Measurements from ENCODE around the gene INTS13. TPM values are rescaled to one million over a fixed set of nuclear protein-coding genes. Genes with fewer than 3 reads are reported as not detected.

Gene INTS13, protein sequence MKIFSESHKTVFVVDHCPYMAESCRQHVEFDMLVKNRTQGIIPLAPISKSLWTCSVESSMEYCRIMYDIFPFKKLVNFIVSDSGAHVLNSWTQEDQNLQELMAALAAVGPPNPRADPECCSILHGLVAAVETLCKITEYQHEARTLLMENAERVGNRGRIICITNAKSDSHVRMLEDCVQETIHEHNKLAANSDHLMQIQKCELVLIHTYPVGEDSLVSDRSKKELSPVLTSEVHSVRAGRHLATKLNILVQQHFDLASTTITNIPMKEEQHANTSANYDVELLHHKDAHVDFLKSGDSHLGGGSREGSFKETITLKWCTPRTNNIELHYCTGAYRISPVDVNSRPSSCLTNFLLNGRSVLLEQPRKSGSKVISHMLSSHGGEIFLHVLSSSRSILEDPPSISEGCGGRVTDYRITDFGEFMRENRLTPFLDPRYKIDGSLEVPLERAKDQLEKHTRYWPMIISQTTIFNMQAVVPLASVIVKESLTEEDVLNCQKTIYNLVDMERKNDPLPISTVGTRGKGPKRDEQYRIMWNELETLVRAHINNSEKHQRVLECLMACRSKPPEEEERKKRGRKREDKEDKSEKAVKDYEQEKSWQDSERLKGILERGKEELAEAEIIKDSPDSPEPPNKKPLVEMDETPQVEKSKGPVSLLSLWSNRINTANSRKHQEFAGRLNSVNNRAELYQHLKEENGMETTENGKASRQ
- 52.6 and 57.8 TPM in 2 replicates for total RNA-seq

DNA sequence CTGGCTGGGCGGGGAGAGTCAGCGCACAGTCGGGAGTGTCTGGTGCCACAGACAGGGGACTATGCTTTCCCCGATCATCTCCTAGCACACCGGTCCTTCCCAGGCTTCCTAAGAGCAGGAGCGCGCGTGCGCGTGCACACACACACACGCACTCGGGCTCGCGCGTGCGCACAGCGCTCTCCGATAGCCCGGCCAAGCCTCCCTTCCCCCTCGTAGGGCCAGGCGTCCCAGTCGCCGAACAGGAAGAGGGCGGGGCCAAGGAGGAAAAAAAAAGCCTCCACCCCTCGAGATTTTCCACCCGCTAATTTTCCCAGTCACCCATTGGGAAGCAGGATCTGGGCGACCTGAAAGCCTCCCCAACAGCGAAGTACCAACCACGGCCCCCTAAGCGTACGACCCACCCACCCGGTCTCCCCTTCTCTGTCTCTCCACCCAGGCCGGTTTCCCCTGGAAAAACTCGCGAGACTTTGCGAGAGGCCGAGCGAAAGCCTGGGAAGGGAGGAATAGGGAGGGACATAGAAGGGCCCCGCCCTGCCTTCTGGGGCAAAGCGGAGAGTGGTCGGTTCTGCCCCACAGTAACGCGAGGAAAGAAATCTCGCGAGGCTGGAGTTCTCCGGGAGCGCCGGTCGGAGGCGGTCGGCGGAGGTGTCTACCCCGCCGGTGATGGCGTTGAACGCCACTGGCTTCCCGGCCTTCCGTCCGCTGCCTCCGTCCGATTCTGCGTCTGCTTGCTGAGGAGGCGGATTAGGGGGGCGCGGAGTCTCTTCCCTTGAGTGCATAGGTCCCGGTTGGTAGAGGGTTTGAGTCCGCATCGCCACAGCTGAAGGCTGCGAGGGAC, at the start of gene INTS13, which contains the start of gene FGFR1OP2:
Gene INTS13, minus strand, starts transcription at position 119 of the 838 bp plus-strand sequence. CDS start 1,178 bp downstream, outside the sequence.
Gene FGFR1OP2, plus strand, starts transcription at position 608 of the 838 bp plus-strand sequence. CDS start 15,689 bp downstream, outside the sequence.

Other genes with a start within 250 kb of the INTS13 start
- gene ITPR2, start 104.8 kb downstream of the INTS13 start, total RNA-seq, result 94.8 and 113 TPM in 2 replicates
- 67.2 and 91.8 TPM in 2 replicates for gene FGFR1OP2, start 489 bp upstream of the INTS13 start, total RNA-seq
- 88.0 and 109 TPM in 2 replicates for gene TM7SF3, start 76.4 kb upstream of the INTS13 start, total RNA-seq
- 39.0 and 67.3 TPM in 2 replicates for gene MED21, start 84.6 kb upstream of the INTS13 start, total RNA-seq
- not detected in 2 replicates for gene C12orf71, start 144.6 kb upstream of the INTS13 start, total RNA-seq